Gastrocnemius medialis (tissue), 4 donors: ENCODE data around the gene HIVEP2.

Experiments
- POLR2A ChIP-seq, 2 donors: fragments of 450-650 bp; IDR thresholded peaks; one replicate each; pipeline ENCODE4 v1.6.1; 2017; ENCODE audit warnings: antibody characterized with exemption in 2 of 2, mild to moderate bottlenecking in 2 of 2, moderate library complexity in 2 of 2
- TF ChIP-seq, protein P1 (sequence below), 5 experiments: fragments of 450-650 bp in 3 of 5; fragments of 200-600 bp in 2 of 5; sonication (generic) in 2 of 5; IDR thresholded peaks in 4 of 5; conservative IDR thresholded peaks in 1 of 5; 1 replicate in 4 of 5; 2 replicates in 1 of 5; pipeline ENCODE4 v1.5.1; 2016 to 2019; ENCODE audit warnings: antibody characterized with exemption in 5 of 5, mild to moderate bottlenecking in 3 of 5, moderate library complexity in 3 of 5

DNA sequence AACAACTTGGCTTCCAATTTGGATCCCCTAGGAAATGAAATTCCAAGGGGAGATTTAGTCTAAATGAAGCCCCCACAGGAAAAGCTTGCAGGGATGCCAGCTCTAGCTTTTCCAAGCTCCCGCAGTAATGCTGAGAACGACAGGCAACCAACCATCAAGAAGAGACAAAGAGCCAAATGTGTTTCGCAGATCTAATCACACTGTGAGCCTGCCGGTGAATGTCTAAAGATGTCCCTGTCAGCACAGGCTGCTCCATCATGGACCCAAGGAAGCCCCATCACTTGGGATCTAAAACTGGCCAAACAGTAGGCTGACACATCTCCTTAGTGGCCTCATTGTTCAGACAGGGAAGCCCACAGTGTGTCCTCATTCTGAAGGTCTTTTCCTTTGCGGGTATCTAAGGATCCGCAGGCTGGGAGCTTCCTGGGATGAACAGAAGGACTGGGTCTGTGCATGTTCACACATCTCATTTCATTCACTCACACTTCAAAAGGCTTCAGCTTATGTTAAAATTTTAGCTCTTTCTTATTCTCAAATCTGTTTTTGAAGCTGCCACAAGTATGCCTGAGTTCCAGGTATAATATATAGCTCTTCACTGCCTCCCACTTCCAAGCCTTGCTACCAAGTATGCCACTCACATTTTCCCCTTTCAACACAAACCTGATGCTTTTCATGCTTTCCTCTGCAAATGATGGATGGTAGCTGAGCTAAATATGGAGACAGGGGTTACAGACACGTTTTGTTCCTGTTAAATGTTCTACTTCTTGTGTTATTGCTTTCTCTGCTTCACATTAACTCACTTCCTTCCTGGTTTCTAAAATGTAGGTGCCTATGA is 229.8 kb downstream of the HIVEP2 start:
- no peak for TF ChIP-seq POLR2A (IDR thresholded peaks at IDR 0.05)
- TF ChIP-seq, protein P1, sequence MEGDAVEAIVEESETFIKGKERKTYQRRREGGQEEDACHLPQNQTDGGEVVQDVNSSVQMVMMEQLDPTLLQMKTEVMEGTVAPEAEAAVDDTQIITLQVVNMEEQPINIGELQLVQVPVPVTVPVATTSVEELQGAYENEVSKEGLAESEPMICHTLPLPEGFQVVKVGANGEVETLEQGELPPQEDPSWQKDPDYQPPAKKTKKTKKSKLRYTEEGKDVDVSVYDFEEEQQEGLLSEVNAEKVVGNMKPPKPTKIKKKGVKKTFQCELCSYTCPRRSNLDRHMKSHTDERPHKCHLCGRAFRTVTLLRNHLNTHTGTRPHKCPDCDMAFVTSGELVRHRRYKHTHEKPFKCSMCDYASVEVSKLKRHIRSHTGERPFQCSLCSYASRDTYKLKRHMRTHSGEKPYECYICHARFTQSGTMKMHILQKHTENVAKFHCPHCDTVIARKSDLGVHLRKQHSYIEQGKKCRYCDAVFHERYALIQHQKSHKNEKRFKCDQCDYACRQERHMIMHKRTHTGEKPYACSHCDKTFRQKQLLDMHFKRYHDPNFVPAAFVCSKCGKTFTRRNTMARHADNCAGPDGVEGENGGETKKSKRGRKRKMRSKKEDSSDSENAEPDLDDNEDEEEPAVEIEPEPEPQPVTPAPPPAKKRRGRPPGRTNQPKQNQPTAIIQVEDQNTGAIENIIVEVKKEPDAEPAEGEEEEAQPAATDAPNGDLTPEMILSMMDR (IDR thresholded peaks at IDR 0.05 in 4 of 5, conservative IDR thresholded peaks at IDR 0.05 in 1 of 5): no peak
